ENCODE measurements around the gene SAPCD1.

GRCh38 chr6:31771992-31772358 lies 9.5 kb downstream of the SAPCD1 start:
- no peak for TF ChIP-seq CTCF (IDR thresholded peaks at IDR 0.05; ENCODE audit: insufficient read depth, low read depth, low read length)
- no peak for TF ChIP-seq EZH2 (IDR thresholded peaks at IDR 0.05; ENCODE audit: insufficient read depth, low read length)

All from astrocyte (in vitro differentiated cells and primary cell).